ENCODE data around the gene LRRC72. TPM values are rescaled to one million over a fixed set of nuclear protein-coding genes. Genes with fewer than 3 reads are reported as not detected.

The LRRC72 gene
- total RNA-seq, 2 donors from 2014 or later, result not detected

- Histone ChIP-seq H3K9me3 (no peaks in the 10 kb centered on the region), H3K36me3 (no peaks in the 10 kb centered on the region), H3K27me3 (replicated peaks; ENCODE audit: insufficient read depth) (no peaks in the 10 kb centered on the region), H3K4me3 (no peak overlapping the region), H3K27ac (no peak overlapping the region), H3K4me1 (replicated peaks) (no peaks in the 10 kb centered on the region)
- WGBS, result 77% methylated on average over 2 of the region's 2 CpGs
- DNase-seq (ENCODE audit: low spot score), result no peak
- intact Hi-C loops (cut with DNase I), result no loop called here
- TF ChIP-seq CTCF (IDR thresholded peaks at IDR 0.05), result no peak
- TF ChIP-seq POLR2AphosphoS5 (IDR thresholded peaks at IDR 0.05), result no peak
- no peak for TF ChIP-seq POLR2A (IDR thresholded peaks at IDR 0.05)
Measured at GRCh38 chr7:16611711-16612110, 85.1 kb downstream of the LRRC72 start.

GRCh38 chr7:16615228-16615627 is 88.6 kb downstream of the LRRC72 start:
- H3K27me3 ChIP-seq (replicated peaks; ENCODE audit: insufficient read depth), result no peaks in the 10 kb centered on the region
- no peak overlapping the region for H3K27ac ChIP-seq
- H3K9me3 ChIP-seq, result no peaks in the 10 kb centered on the region
- no peaks in the 10 kb centered on the region for H3K36me3 ChIP-seq
- 71% methylated on average over 5 of the region's 5 CpGs for WGBS
- no peaks in the 10 kb centered on the region for H3K4me1 ChIP-seq (replicated peaks)
- no peak for TF ChIP-seq CTCF (IDR thresholded peaks at IDR 0.05)
- no peak for TF ChIP-seq POLR2AphosphoS5 (IDR thresholded peaks at IDR 0.05)
- no peak for TF ChIP-seq POLR2A (IDR thresholded peaks at IDR 0.05)
- intact Hi-C loops (cut with DNase I), result no loop called here
- H3K4me3 ChIP-seq, result no peak overlapping the region
- DNase-seq (ENCODE audit: low spot score), result no peak

GRCh38 chr7:16616122-16616521 is 89.5 kb downstream of the LRRC72 start:
- Histone ChIP-seq H3K27ac (no peak overlapping the region), H3K9me3 (no peaks in the 10 kb centered on the region), H3K36me3 (no peaks in the 10 kb centered on the region), H3K27me3 (replicated peaks; ENCODE audit: insufficient read depth) (no peaks in the 10 kb centered on the region), H3K4me1 (replicated peaks) (no peaks in the 10 kb centered on the region), H3K4me3 (no peak overlapping the region)
- TF ChIP-seq CTCF (IDR thresholded peaks at IDR 0.05) (no peak), POLR2AphosphoS5 (IDR thresholded peaks at IDR 0.05) (no peak), POLR2A (IDR thresholded peaks at IDR 0.05) (no peak)
- intact Hi-C loops (cut with DNase I), result no loop called here
- no peak for DNase-seq (ENCODE audit: low spot score)
- WGBS, result 65% methylated on average over 4 of the region's 4 CpGs

- Histone ChIP-seq H3K9me3 (no peaks in the 10 kb centered on the region), H3K4me1 (replicated peaks) (no peaks in the 10 kb centered on the region), H3K27ac (no peak overlapping the region), H3K27me3 (replicated peaks; ENCODE audit: insufficient read depth) (no peaks in the 10 kb centered on the region), H3K36me3 (no peaks in the 10 kb centered on the region), H3K4me3 (no peak overlapping the region)
- intact Hi-C loops (cut with DNase I), result no loop called here
- WGBS, result 93% methylated on average over 17 of the region's 18 CpGs
- no peak for DNase-seq (ENCODE audit: low spot score)
- TF ChIP-seq POLR2A (IDR thresholded peaks at IDR 0.05) (no peak), CTCF (IDR thresholded peaks at IDR 0.05) (no peak), POLR2AphosphoS5 (IDR thresholded peaks at IDR 0.05) (no peak)
Measured at GRCh38 chr7:16616542-16616941, 89.9 kb downstream of the LRRC72 start.

- no peak overlapping the region for H3K27ac ChIP-seq
- 92% methylated on average over 2 of the region's 2 CpGs for WGBS
- H3K4me3 ChIP-seq, result no peak overlapping the region
- H3K9me3 ChIP-seq, result no peaks in the 10 kb centered on the region
- H3K27me3 ChIP-seq (replicated peaks; ENCODE audit: insufficient read depth), result no peaks in the 10 kb centered on the region
- no peaks in the 10 kb centered on the region for H3K36me3 ChIP-seq
- H3K4me1 ChIP-seq (replicated peaks), result no peaks in the 10 kb centered on the region
- TF ChIP-seq CTCF (IDR thresholded peaks at IDR 0.05), result no peak
- no peak for TF ChIP-seq POLR2AphosphoS5 (IDR thresholded peaks at IDR 0.05)
- TF ChIP-seq POLR2A (IDR thresholded peaks at IDR 0.05), result no peak
- no peak for DNase-seq (ENCODE audit: low spot score)
- intact Hi-C loops (cut with DNase I), result no loop called here
Measured at GRCh38 chr7:16619979-16620408, 93.4 kb downstream of the LRRC72 start.

Data from prostate gland (tissue), 2 donors.